CD4-positive, alpha-beta memory T cell (primary cell): ENCODE measurements around the gene FBXW4. TPM values are rescaled to one million over a fixed set of nuclear protein-coding genes. Genes with fewer than 3 reads are reported as not detected.

Experiments
- CTCF ChIA-PET: fragments of 350-600 bp; sonication (Branson Sonifier 250); formaldehyde crosslinking; loops from one replicate; lab custom pipeline; 2021; ENCODE audit warnings: inconsistent platforms; ENCODE audit not compliant: partially characterized antibody; lab: Charles Lee
- POLR2A ChIA-PET: fragments of 350-600 bp; sonication (Branson Sonifier 250); formaldehyde crosslinking; loops from one replicate; lab custom pipeline; 2021; ENCODE audit not compliant: partially characterized antibody; lab: Charles Lee
- DNase-seq, 5 donors: peaks; one replicate each; pipeline versions ENCODE4 v3.0.0 to v3.0.0-alpha.2; 2020 to 2022; ENCODE audit warnings: mixed read lengths in 1 of 5
- H3K27ac ChIP-seq: one replicate; pipeline ENCODE4 v1.7.0; 2013; ENCODE audit warnings: low read depth, low read length
- H3K27me3 ChIP-seq: 2 replicates; pipeline ENCODE4 v1.7.0; 2013; ENCODE audit warnings: mild to moderate bottlenecking, low read length, moderate library complexity; ENCODE audit not compliant: insufficient read depth
- H3K36me3 ChIP-seq: 2 replicates; pipeline ENCODE4 v1.7.0; 2013; ENCODE audit warnings: mild to moderate bottlenecking, low read length, moderate library complexity; ENCODE audit not compliant: insufficient read depth
- H3K4me1 ChIP-seq: 2 replicates; pipeline ENCODE4 v1.7.0; 2013; ENCODE audit warnings: mild to moderate bottlenecking, low read length, moderate library complexity; ENCODE audit not compliant: insufficient read depth
- H3K4me3 ChIP-seq, 2 donors: one replicate each; pipeline ENCODE4 v1.7.0; 2013; ENCODE audit warnings: low read length in 2 of 2, mild to moderate bottlenecking in 1 of 2
- H3K9me3 ChIP-seq, 2 donors: one replicate each; pipeline ENCODE4 v1.7.0; 2013; ENCODE audit warnings: low read length in 2 of 2, control low read depth in 1 of 2; ENCODE audit not compliant: control insufficient read depth in 1 of 2
- H3K27ac Mint-ChIP-seq, 7 donors: one replicate each; pipeline ENCODE4 v1.8.0; 2020 to 2021; ENCODE audit warnings: mixed read lengths in 7 of 7, mild to moderate bottlenecking in 6 of 7, inconsistent platforms in 3 of 7, moderate library complexity in 3 of 7
- H3K27me3 Mint-ChIP-seq, 2 donors: one replicate each; pipeline ENCODE4 v1.8.0; 2020 to 2021; ENCODE audit warnings: mixed read lengths in 2 of 2
- H3K36me3 Mint-ChIP-seq, 2 donors: one replicate each; pipeline ENCODE4 v1.8.0; 2020 to 2021; ENCODE audit warnings: mixed read lengths in 2 of 2, inconsistent platforms in 1 of 2, mild to moderate bottlenecking in 1 of 2
- H3K4me1 Mint-ChIP-seq, 4 donors: one replicate each; pipeline ENCODE4 v1.8.0; 2020 to 2021; ENCODE audit warnings: mixed read lengths in 4 of 4, mild to moderate bottlenecking in 1 of 4
- H3K4me3 Mint-ChIP-seq, 8 donors: one replicate each; pipeline ENCODE4 v1.8.0; 2020 to 2021; ENCODE audit warnings: mixed read lengths in 8 of 8, mild to moderate bottlenecking in 7 of 8, moderate library complexity in 6 of 8, inconsistent platforms in 3 of 8
- H3K9me3 Mint-ChIP-seq, 8 donors: one replicate each; pipeline ENCODE4 v1.8.0; 2020 to 2021; ENCODE audit warnings: mixed read lengths in 8 of 8, mild to moderate bottlenecking in 5 of 8, inconsistent platforms in 3 of 8, moderate library complexity in 1 of 8
- intact Hi-C: fragments of 100-400 bp; cut with micrococcal nuclease; formaldehyde crosslinking; loops from one replicate; pipeline ENCODE4 v1.15.1; 2023
- polyA plus RNA-seq, 2 donors: library from polyadenylated mRNA; unstranded; fragments of 300-500 nt; fragmentation: Illumina TruSeq; gene quantifications; one replicate each; pipeline ENCODE4 v1.2.3, GENCODE V29; 2021
- total RNA-seq, 2 experiments: library from RNA; stranded (reverse); gene quantifications; one replicate each; pipeline ENCODE4 v1.2.3, GENCODE V29; 2021

Gene FBXW4
- total and polyA plus RNA-seq, 4 experiments from 2014 or later, result 5.1 to 96.6 (median 46.7) TPM

GRCh38 chr10:101571271-101571925 lies 123.6 kb downstream of the FBXW4 start:
- Mint-ChIP-seq H3K4me3 (peak overlapping the region in 3 of 8 donors; percentile 25 to 63 (median 36)), H3K27me3 (peaks cover 14 to 30% of the 10 kb centered on the region in 2 donors), H3K4me1 (peaks cover 5 to 28% (median 8%) of the 10 kb centered on the region in 4 donors), H3K9me3 (peaks cover 0 to 3% (median 0%) of the 10 kb centered on the region in 8 donors), H3K27ac (no peak overlapping the region), H3K36me3 (peaks cover 3 to 4% of the 10 kb centered on the region in 2 donors)
- ChIA-PET CTCF (interaction anchor here (0.9 to 4.4 kb wide), 20 partner anchors 10 to 410 kb away, joined by 3 to 52 read pairs (median 6); partner anchors contain the start of genes DPCD and POLL), POLR2A (interaction anchor here (1.3 kb wide), 1 partner anchor 104 kb away, joined by 3 read pairs; no protein-coding TSS in a partner anchor)
- Histone ChIP-seq H3K27me3 (peaks cover 13% of the 10 kb centered on the region), H3K9me3 (no peaks in the 10 kb centered on the region), H3K4me3 (no peak overlapping the region), H3K27ac (no peak overlapping the region), H3K4me1 (peaks cover 21% of the 10 kb centered on the region), H3K36me3 (no peaks in the 10 kb centered on the region)
- intact Hi-C loops, result loop anchor here (5.0 kb wide), 1 partner anchor 269 kb away; no protein-coding TSS in a partner anchor
- DNase-seq, result no peak

GRCh38 chr10:101570428-101571270 lies 124.3 kb downstream of the FBXW4 start:
- Mint-ChIP-seq H3K4me1 (peaks cover 6 to 28% (median 9%) of the 10 kb centered on the region in 4 donors), H3K27me3 (peaks cover 19 to 36% of the 10 kb centered on the region in 2 donors), H3K36me3 (peaks cover 2 to 3% of the 10 kb centered on the region in 2 donors), H3K9me3 (peaks cover 0 to 3% (median 0%) of the 10 kb centered on the region in 8 donors), H3K27ac (no peak overlapping the region), H3K4me3 (peak overlapping the region in 4 of 8 donors; percentile 25 to 72 (median 50))
- ChIA-PET POLR2A (interaction anchor here (1.0 to 1.3 kb wide), 2 partner anchors 104 to 124 kb away, joined by 3 read pairs; partner anchors contain the start of gene FBXW4), CTCF (interaction anchor here (0.7 to 4.4 kb wide), 24 partner anchors 9 to 409 kb away, joined by 3 to 52 read pairs (median 4); partner anchors contain the start of genes DPCD and POLL)
- intact Hi-C loops, result loop anchor here (1.0 to 5.0 kb wide), 5 partner anchors 18 to 409 kb away; partner anchors contain the start of genes DPCD and POLL
- DNase-seq, result no peak
- Histone ChIP-seq H3K27ac (no peak overlapping the region), H3K27me3 (peaks cover 13% of the 10 kb centered on the region), H3K36me3 (no peaks in the 10 kb centered on the region), H3K4me3 (peak overlapping the region in 1 of 2 donors; percentile 68), H3K9me3 (no peaks in the 10 kb centered on the region), H3K4me1 (peaks cover 21% of the 10 kb centered on the region)

- H3K9me3 Mint-ChIP-seq, result peaks cover 0 to 4% (median 0%) of the 10 kb centered on the region in 8 donors
- H3K4me3 Mint-ChIP-seq, result peak overlapping the region; percentile 38 to 76 (median 67)
- ChIA-PET CTCF (interaction anchor here (0.6 to 4.4 kb wide), 19 partner anchors 11 to 356 kb away, joined by 3 to 52 read pairs (median 5); partner anchors contain the start of genes DPCD and POLL), POLR2A (interaction anchor here (0.6 to 1.3 kb wide), 3 partner anchors 103 to 406 kb away, joined by 3 read pairs; partner anchors contain the start of gene FBXW4)
- H3K36me3 ChIP-seq, result no peaks in the 10 kb centered on the region
- DNase-seq, result peak; percentile 74 to 83 (median 76)
- peaks cover 13% of the 10 kb centered on the region for H3K27me3 ChIP-seq
- peaks cover 2 to 3% of the 10 kb centered on the region in 2 donors for H3K36me3 Mint-ChIP-seq
- H3K4me1 ChIP-seq, result peaks cover 21% of the 10 kb centered on the region
- intact Hi-C loops, result loop anchor here (1.0 to 5.0 kb wide), 5 partner anchors 18 to 409 kb away; partner anchors contain the start of genes DPCD and POLL
- H3K9me3 ChIP-seq, result no peaks in the 10 kb centered on the region
- H3K27me3 Mint-ChIP-seq, result peaks cover 26 to 45% of the 10 kb centered on the region in 2 donors
- no peak overlapping the region for H3K27ac ChIP-seq
- H3K27ac Mint-ChIP-seq, result peak overlapping the region in 2 of 7 donors; percentile 17 to 42
- H3K4me3 ChIP-seq, result peak overlapping the region; percentile 23 to 68
- H3K4me1 Mint-ChIP-seq, result peaks cover 6 to 28% (median 9%) of the 10 kb centered on the region in 4 donors
Measured at GRCh38 chr10:101569622-101570427, 125.1 kb downstream of the FBXW4 start.

- Mint-ChIP-seq H3K27me3 (peaks cover 26 to 45% of the 10 kb centered on the region in 2 donors), H3K9me3 (peaks cover 0 to 4% (median 0%) of the 10 kb centered on the region in 8 donors), H3K4me3 (peak overlapping the region in 5 of 8 donors; percentile 17 to 76 (median 72)), H3K27ac (peak overlapping the region in 1 of 7 donors; percentile 42), H3K36me3 (peaks cover 0 to 3% of the 10 kb centered on the region in 2 donors), H3K4me1 (peaks cover 6 to 28% (median 9%) of the 10 kb centered on the region in 4 donors)
- Histone ChIP-seq H3K27me3 (peaks cover 13% of the 10 kb centered on the region), H3K9me3 (no peaks in the 10 kb centered on the region), H3K4me3 (no peak overlapping the region), H3K36me3 (no peaks in the 10 kb centered on the region), H3K4me1 (peaks cover 21% of the 10 kb centered on the region), H3K27ac (no peak overlapping the region)
- CTCF ChIA-PET, result interaction anchor here (0.6 to 4.4 kb wide), 15 partner anchors 12 to 355 kb away, joined by 3 to 52 read pairs (median 5); partner anchors contain the start of genes DPCD and POLL
- intact Hi-C loops, result no loop called here
- POLR2A ChIA-PET, result interaction anchor here (0.6 kb wide), 1 partner anchor 405 kb away, joined by 3 read pairs; no protein-coding TSS in a partner anchor
- DNase-seq, result no peak
Measured at GRCh38 chr10:101569323-101569621, 125.7 kb downstream of the FBXW4 start.

- Mint-ChIP-seq H3K4me1 (peaks cover 6 to 28% (median 9%) of the 10 kb centered on the region in 4 donors), H3K4me3 (peak overlapping the region in 4 of 8 donors; percentile 10 to 65 (median 48)), H3K27ac (no peak overlapping the region), H3K36me3 (peaks cover 0 to 3% of the 10 kb centered on the region in 2 donors), H3K27me3 (peaks cover 29 to 54% of the 10 kb centered on the region in 2 donors), H3K9me3 (peaks cover 0 to 4% (median 0%) of the 10 kb centered on the region in 8 donors)
- POLR2A ChIA-PET, result no interaction called here
- peaks cover 13% of the 10 kb centered on the region for H3K27me3 ChIP-seq
- intact Hi-C loops, result no loop called here
- no peak overlapping the region for H3K27ac ChIP-seq
- H3K36me3 ChIP-seq, result no peaks in the 10 kb centered on the region
- no peaks in the 10 kb centered on the region for H3K9me3 ChIP-seq
- H3K4me3 ChIP-seq, result no peak overlapping the region
- no peak for DNase-seq
- H3K4me1 ChIP-seq, result peaks cover 21% of the 10 kb centered on the region
- CTCF ChIA-PET, result interaction anchor here (0.9 to 2.1 kb wide), 5 partner anchors 18 to 360 kb away, joined by 3 to 9 read pairs (median 5); no protein-coding TSS in a partner anchor
Measured at GRCh38 chr10:101568054-101568745, 126.8 kb downstream of the FBXW4 start.
